ENCODE data around the gene RPS6KL1. TPM values are rescaled to one million over a fixed set of nuclear protein-coding genes. Genes with fewer than 3 reads are reported as not detected.

Gene RPS6KL1
- total RNA-seq, 1 experiment from 2014 or later: 9.4 TPM

GRCh38 chr14:74912801-74913200 is 10.3 kb downstream of the RPS6KL1 start:
- no peak for DNase-seq (ENCODE audit: low spot score)

- DNase-seq (ENCODE audit: low spot score): no peak
Measured at GRCh38 chr14:74912111-74912510, 10.9 kb downstream of the RPS6KL1 start.

GRCh38 chr14:74911704-74912103 is 11.4 kb downstream of the RPS6KL1 start:
- peak; percentile 16 for DNase-seq (ENCODE audit: low spot score)

- no peak for DNase-seq (ENCODE audit: low spot score)
Measured at GRCh38 chr14:74911221-74911620, 11.8 kb downstream of the RPS6KL1 start.

GRCh38 chr14:74910556-74910955 is 12.5 kb downstream of the RPS6KL1 start:
- DNase-seq (ENCODE audit: low spot score): no peak

GRCh38 chr14:74909911-74910310 is 13.1 kb downstream of the RPS6KL1 start:
- DNase-seq (ENCODE audit: low spot score): no peak

- no peak for DNase-seq (ENCODE audit: low spot score)
Measured at GRCh38 chr14:74909501-74909900, 13.6 kb downstream of the RPS6KL1 start.

GRCh38 chr14:74908861-74909341 is 14.2 kb downstream of the RPS6KL1 start:
- no peak for DNase-seq (ENCODE audit: low spot score)

GRCh38 chr14:74907744-74908143 is 15.3 kb downstream of the RPS6KL1 start:
- DNase-seq (ENCODE audit: low spot score): no peak

- DNase-seq (ENCODE audit: low spot score): no peak
Measured at GRCh38 chr14:74906925-74907521, 16.0 kb downstream of the RPS6KL1 start.

- peak; percentile 67 for DNase-seq (ENCODE audit: low spot score)
Measured at GRCh38 chr14:74905595-74906142, 17.4 kb downstream of the RPS6KL1 start.

GRCh38 chr14:74904635-74905503 is 18.2 kb downstream of the RPS6KL1 start:
- DNase-seq (ENCODE audit: low spot score): no peak

- no peak for DNase-seq (ENCODE audit: low spot score)
Measured at GRCh38 chr14:74902941-74903705, 19.9 kb downstream of the RPS6KL1 start.

- no peak for DNase-seq (ENCODE audit: low spot score)
Measured at GRCh38 chr14:74898694-74899093, 24.4 kb downstream of the RPS6KL1 start.

GRCh38 chr14:74898083-74898482 is 25.0 kb downstream of the RPS6KL1 start:
- DNase-seq (ENCODE audit: low spot score): no peak

GRCh38 chr14:74897642-74898041 is 25.4 kb downstream of the RPS6KL1 start:
- no peak for DNase-seq (ENCODE audit: low spot score)

GRCh38 chr14:74896400-74896799 is 26.7 kb downstream of the RPS6KL1 start:
- no peak for DNase-seq (ENCODE audit: low spot score)

GRCh38 chr14:74893614-74894091 is 29.4 kb downstream of the RPS6KL1 start:
- DNase-seq (ENCODE audit: low spot score): no peak

GRCh38 chr14:74892745-74893144 is 30.3 kb downstream of the RPS6KL1 start:
- DNase-seq (ENCODE audit: low spot score): no peak

- no peak for DNase-seq (ENCODE audit: low spot score)
Measured at GRCh38 chr14:74891870-74892269, 31.2 kb downstream of the RPS6KL1 start.

- DNase-seq (ENCODE audit: low spot score): no peak
Measured at GRCh38 chr14:74890262-74890661, 32.8 kb downstream of the RPS6KL1 start.
